Measurements from ENCODE around the gene BEST3.
A peak's percentile ranks its signal among the peaks of the same experiment; 100 is the strongest.

Gene BEST3

GRCh38 chr12:69703146-69703642, 4.1 kb upstream of the BEST3 start:
- DNase-seq: no peak
- CTCF ChIA-PET: no interaction called here
- POLR2A ChIA-PET: no interaction called here
- Histone ChIP-seq H3K9me3 (ENCODE audit: control extremely low read depth in 1 of 5, control insufficient read depth in 4 of 5, insufficient read depth in 2 of 5, low read depth in 1 of 5, low read length in 4 of 5) (no peaks in the 10 kb centered on the region), H3K27ac (ENCODE audit: insufficient read depth in 1 of 2, low read depth in 1 of 2, low read length in 2 of 2, poor library complexity in 1 of 2, severe bottlenecking in 2 of 2) (no peak overlapping the region), H3K36me3 (ENCODE audit: control insufficient read depth in 4 of 4, insufficient read depth in 4 of 4, low read length in 3 of 4) (no peaks in the 10 kb centered on the region), H3K4me3 (ENCODE audit: control insufficient read depth in 1 of 7, extremely low read depth in 1 of 7, insufficient read depth in 4 of 7, low read depth in 2 of 7, low read length in 6 of 7) (no peak overlapping the region), H3K27me3 (replicated peaks in 2 of 5; ENCODE audit: control insufficient read depth in 4 of 5, insufficient read depth in 5 of 5, low read length in 4 of 5) (no peaks in the 10 kb centered on the region), H3K4me1 (ENCODE audit: control extremely low read depth in 1 of 4, control insufficient read depth in 4 of 4, insufficient read depth in 4 of 4, low read length in 3 of 4) (no peaks in the 10 kb centered on the region)
- 89% methylated on average over 1 of the region's 1 CpG for WGBS (ENCODE audit: insufficient coverage)

- no peak overlapping the region for H3K4me3 ChIP-seq (ENCODE audit: control insufficient read depth in 1 of 7, extremely low read depth in 1 of 7, insufficient read depth in 4 of 7, low read depth in 2 of 7, low read length in 6 of 7)
- DNase-seq: no peak
- H3K36me3 ChIP-seq (ENCODE audit: control insufficient read depth in 4 of 4, insufficient read depth in 4 of 4, low read length in 3 of 4): no peaks in the 10 kb centered on the region
- H3K27ac ChIP-seq (ENCODE audit: insufficient read depth in 1 of 2, low read depth in 1 of 2, low read length in 2 of 2, poor library complexity in 1 of 2, severe bottlenecking in 2 of 2): no peak overlapping the region
- no peaks in the 10 kb centered on the region for H3K27me3 ChIP-seq (replicated peaks in 2 of 5; ENCODE audit: control insufficient read depth in 4 of 5, insufficient read depth in 5 of 5, low read length in 4 of 5)
- no peaks in the 10 kb centered on the region for H3K9me3 ChIP-seq (ENCODE audit: control extremely low read depth in 1 of 5, control insufficient read depth in 4 of 5, insufficient read depth in 2 of 5, low read depth in 1 of 5, low read length in 4 of 5)
- H3K4me1 ChIP-seq (ENCODE audit: control extremely low read depth in 1 of 4, control insufficient read depth in 4 of 4, insufficient read depth in 4 of 4, low read length in 3 of 4): no peaks in the 10 kb centered on the region
- POLR2A ChIA-PET: no interaction called here
- WGBS (ENCODE audit: insufficient coverage): 100% methylated on average over 1 of the region's 3 CpGs
- CTCF ChIA-PET: no interaction called here
Measured at GRCh38 chr12:69701826-69702225, 2.7 kb upstream of the BEST3 start.

- no peaks in the 10 kb centered on the region for H3K4me1 ChIP-seq (ENCODE audit: control extremely low read depth in 1 of 4, control insufficient read depth in 4 of 4, insufficient read depth in 4 of 4, low read length in 3 of 4)
- no peak overlapping the region for H3K27ac ChIP-seq (ENCODE audit: insufficient read depth in 1 of 2, low read depth in 1 of 2, low read length in 2 of 2, poor library complexity in 1 of 2, severe bottlenecking in 2 of 2)
- WGBS (ENCODE audit: insufficient coverage): 100% methylated on average over 2 of the region's 2 CpGs
- CTCF ChIA-PET: no interaction called here
- DNase-seq: no peak
- no peaks in the 10 kb centered on the region for H3K27me3 ChIP-seq (replicated peaks in 2 of 5; ENCODE audit: control insufficient read depth in 4 of 5, insufficient read depth in 5 of 5, low read length in 4 of 5)
- POLR2A ChIA-PET: no interaction called here
- no peaks in the 10 kb centered on the region for H3K9me3 ChIP-seq (ENCODE audit: control extremely low read depth in 1 of 5, control insufficient read depth in 4 of 5, insufficient read depth in 2 of 5, low read depth in 1 of 5, low read length in 4 of 5)
- no peaks in the 10 kb centered on the region for H3K36me3 ChIP-seq (ENCODE audit: control insufficient read depth in 4 of 4, insufficient read depth in 4 of 4, low read length in 3 of 4)
- H3K4me3 ChIP-seq (ENCODE audit: control insufficient read depth in 1 of 7, extremely low read depth in 1 of 7, insufficient read depth in 4 of 7, low read depth in 2 of 7, low read length in 6 of 7): no peak overlapping the region
Measured at GRCh38 chr12:69698054-69698453, 1.0 kb downstream of the BEST3 start.

- Histone ChIP-seq H3K4me1 (ENCODE audit: control extremely low read depth in 1 of 4, control insufficient read depth in 4 of 4, insufficient read depth in 4 of 4, low read length in 3 of 4) (peaks cover 0 to 7% (median 3%) of the 10 kb centered on the region in 4 experiments), H3K27me3 (replicated peaks in 2 of 5; ENCODE audit: control insufficient read depth in 4 of 5, insufficient read depth in 5 of 5, low read length in 4 of 5) (no peaks in the 10 kb centered on the region), H3K27ac (ENCODE audit: insufficient read depth in 1 of 2, low read depth in 1 of 2, low read length in 2 of 2, poor library complexity in 1 of 2, severe bottlenecking in 2 of 2) (no peak overlapping the region), H3K9me3 (ENCODE audit: control extremely low read depth in 1 of 5, control insufficient read depth in 4 of 5, insufficient read depth in 2 of 5, low read depth in 1 of 5, low read length in 4 of 5) (no peaks in the 10 kb centered on the region), H3K4me3 (ENCODE audit: control insufficient read depth in 1 of 7, extremely low read depth in 1 of 7, insufficient read depth in 4 of 7, low read depth in 2 of 7, low read length in 6 of 7) (no peak overlapping the region), H3K36me3 (ENCODE audit: control insufficient read depth in 4 of 4, insufficient read depth in 4 of 4, low read length in 3 of 4) (no peaks in the 10 kb centered on the region)
- ChIA-PET CTCF (no interaction called here), POLR2A (no interaction called here)
- no peak for DNase-seq
- WGBS (ENCODE audit: insufficient coverage): 91% methylated on average over 7 of the region's 7 CpGs
Measured at GRCh38 chr12:69694123-69694522, 5.0 kb downstream of the BEST3 start.

DNA sequence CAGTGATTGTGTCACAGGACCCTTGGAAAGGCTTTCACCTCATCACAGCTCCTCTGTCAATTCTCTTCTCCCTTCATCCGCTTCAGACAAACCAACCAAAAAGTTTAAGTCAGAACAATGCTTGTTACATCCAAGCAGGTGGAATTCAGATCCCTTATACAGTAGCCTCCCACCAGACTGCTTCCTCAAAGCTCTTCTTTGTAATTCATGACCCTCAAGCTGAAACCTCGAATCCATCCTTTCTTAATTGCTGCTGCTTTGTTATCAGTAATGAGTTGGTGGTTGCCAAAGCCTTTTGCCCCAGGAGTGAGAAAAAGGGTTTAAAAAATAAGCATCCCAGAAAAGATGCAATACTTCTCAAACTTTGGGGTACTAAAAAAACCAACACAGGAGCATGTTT, 9.5 kb downstream of the BEST3 start:
- Histone ChIP-seq H3K4me1 (ENCODE audit: control extremely low read depth in 1 of 4, control insufficient read depth in 4 of 4, insufficient read depth in 4 of 4, low read length in 3 of 4) (peaks cover 0 to 15% (median 10%) of the 10 kb centered on the region in 4 experiments), H3K27me3 (replicated peaks in 2 of 5; ENCODE audit: control insufficient read depth in 4 of 5, insufficient read depth in 5 of 5, low read length in 4 of 5) (no peaks in the 10 kb centered on the region), H3K9me3 (ENCODE audit: control extremely low read depth in 1 of 5, control insufficient read depth in 4 of 5, insufficient read depth in 2 of 5, low read depth in 1 of 5, low read length in 4 of 5) (no peaks in the 10 kb centered on the region), H3K4me3 (ENCODE audit: control insufficient read depth in 1 of 7, extremely low read depth in 1 of 7, insufficient read depth in 4 of 7, low read depth in 2 of 7, low read length in 6 of 7) (peak overlapping the region in 1 of 7 experiments; percentile 14), H3K36me3 (ENCODE audit: control insufficient read depth in 4 of 4, insufficient read depth in 4 of 4, low read length in 3 of 4) (no peaks in the 10 kb centered on the region), H3K27ac (ENCODE audit: insufficient read depth in 1 of 2, low read depth in 1 of 2, low read length in 2 of 2, poor library complexity in 1 of 2, severe bottlenecking in 2 of 2) (peak overlapping the region in 1 of 2 experiments; percentile 49)
- CTCF ChIA-PET: no interaction called here
- POLR2A ChIA-PET: no interaction called here
- WGBS (ENCODE audit: insufficient coverage): no CpG with 5 or more reads among the region's 2 CpGs
- peak in 1 of 3 donors; percentile 35 for DNase-seq

DNA sequence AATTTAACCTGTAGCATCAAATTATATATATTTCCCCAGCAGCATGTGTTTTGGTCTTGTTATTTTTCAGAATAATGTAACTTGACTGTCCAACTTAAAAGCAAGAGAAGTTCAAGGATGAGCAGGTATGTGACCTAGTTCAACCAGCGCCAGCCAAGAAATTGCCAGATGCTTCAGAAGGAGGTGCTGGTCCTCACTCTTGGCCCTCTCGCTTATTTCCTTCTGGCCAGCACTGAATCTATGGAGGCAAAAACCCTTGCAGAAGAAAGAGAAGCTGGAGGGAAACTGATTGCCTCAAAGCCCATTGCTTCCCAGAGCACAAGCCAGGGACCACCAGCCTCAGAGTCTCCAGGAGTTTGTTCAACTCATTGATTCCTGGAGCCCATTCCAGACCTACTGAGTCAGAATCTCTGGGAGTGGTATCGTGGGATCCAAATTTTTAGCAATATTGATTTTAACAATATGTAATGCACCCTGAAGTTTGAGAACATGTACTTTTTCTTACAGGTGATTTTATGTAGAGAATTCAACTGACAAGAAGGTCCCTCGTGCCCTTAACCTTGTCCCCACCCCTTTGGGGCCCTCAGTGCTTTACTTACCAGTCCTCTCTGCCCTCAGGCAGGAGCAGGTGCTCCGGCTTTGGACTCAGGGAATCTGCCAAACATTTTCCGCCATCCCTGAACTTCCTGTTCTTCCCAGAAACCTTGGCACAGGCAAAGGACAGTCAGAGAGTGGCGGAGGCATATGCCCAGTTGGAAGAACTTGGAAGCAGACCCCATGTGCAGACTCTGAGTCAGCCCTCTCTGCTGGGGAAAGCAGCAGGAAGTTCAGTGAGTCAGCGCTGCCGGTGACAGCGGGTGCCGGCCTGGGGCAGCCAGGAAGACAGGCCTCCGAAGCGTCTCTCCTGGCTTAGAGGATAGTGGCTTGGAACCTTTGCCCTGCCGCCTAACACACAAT, 10.4 kb downstream of the BEST3 start:
- H3K36me3 ChIP-seq (ENCODE audit: control insufficient read depth in 4 of 4, insufficient read depth in 4 of 4, low read length in 3 of 4): no peaks in the 10 kb centered on the region
- no peaks in the 10 kb centered on the region for H3K27me3 ChIP-seq (replicated peaks in 2 of 5; ENCODE audit: control insufficient read depth in 4 of 5, insufficient read depth in 5 of 5, low read length in 4 of 5)
- H3K4me3 ChIP-seq (ENCODE audit: control insufficient read depth in 1 of 7, extremely low read depth in 1 of 7, insufficient read depth in 4 of 7, low read depth in 2 of 7, low read length in 6 of 7): peak overlapping the region in 2 of 7 experiments; percentile 14 to 30
- ChIA-PET POLR2A (no interaction called here), CTCF (no interaction called here)
- H3K4me1 ChIP-seq (ENCODE audit: control extremely low read depth in 1 of 4, control insufficient read depth in 4 of 4, insufficient read depth in 4 of 4, low read length in 3 of 4): peaks cover 0 to 15% (median 10%) of the 10 kb centered on the region in 4 experiments
- peak overlapping the region in 1 of 2 experiments; percentile 49 for H3K27ac ChIP-seq (ENCODE audit: insufficient read depth in 1 of 2, low read depth in 1 of 2, low read length in 2 of 2, poor library complexity in 1 of 2, severe bottlenecking in 2 of 2)
- no peaks in the 10 kb centered on the region for H3K9me3 ChIP-seq (ENCODE audit: control extremely low read depth in 1 of 5, control insufficient read depth in 4 of 5, insufficient read depth in 2 of 5, low read depth in 1 of 5, low read length in 4 of 5)
- 23% methylated on average over 10 of the region's 14 CpGs for WGBS (ENCODE audit: insufficient coverage)
- peak; percentile 72 to 92 (median 85) for DNase-seq

- WGBS (ENCODE audit: insufficient coverage): no CpG with 5 or more reads among the region's 1 CpG
- ChIA-PET CTCF (no interaction called here), POLR2A (no interaction called here)
- Histone ChIP-seq H3K4me1 (ENCODE audit: control extremely low read depth in 1 of 4, control insufficient read depth in 4 of 4, insufficient read depth in 4 of 4, low read length in 3 of 4) (peaks cover 0 to 15% (median 10%) of the 10 kb centered on the region in 4 experiments), H3K27me3 (replicated peaks in 2 of 5; ENCODE audit: control insufficient read depth in 4 of 5, insufficient read depth in 5 of 5, low read length in 4 of 5) (no peaks in the 10 kb centered on the region), H3K36me3 (ENCODE audit: control insufficient read depth in 4 of 4, insufficient read depth in 4 of 4, low read length in 3 of 4) (no peaks in the 10 kb centered on the region), H3K27ac (ENCODE audit: insufficient read depth in 1 of 2, low read depth in 1 of 2, low read length in 2 of 2, poor library complexity in 1 of 2, severe bottlenecking in 2 of 2) (no peak overlapping the region), H3K9me3 (ENCODE audit: control extremely low read depth in 1 of 5, control insufficient read depth in 4 of 5, insufficient read depth in 2 of 5, low read depth in 1 of 5, low read length in 4 of 5) (no peaks in the 10 kb centered on the region), H3K4me3 (ENCODE audit: control insufficient read depth in 1 of 7, extremely low read depth in 1 of 7, insufficient read depth in 4 of 7, low read depth in 2 of 7, low read length in 6 of 7) (no peak overlapping the region)
- DNase-seq: no peak
Measured at GRCh38 chr12:69688021-69688420, 11.1 kb downstream of the BEST3 start.

Measured in common myeloid progenitor, CD34-positive (primary cell).